K562 (cell line): Measurements from ENCODE around the gene RBM28. TPM values are rescaled to one million over a fixed set of nuclear protein-coding genes. Genes with fewer than 3 reads are reported as not detected.

Experiments
- ATAC-seq: fragments of 200-7000 bp; cut with Tn5 transposase; 3 replicates; pipeline ENCODE4 v1.9.1; 2020; ENCODE audit warnings: moderate library complexity
- BruUV-seq: library from RNA; stranded (reverse); fragments of 400-500 nt; replicated peaks from 2 replicates; lab custom pipeline; 2021; lab: Mats Ljungman, UMichigan
- CTCF ChIA-PET: fragments of 300-600 bp; formaldehyde crosslinking; extraction: SDS; loops from one replicate; lab custom pipeline; 2021; ENCODE audit warnings: low intra/inter-chr PET ratio; lab: Yijun Ruan, JAX
- POLR2A ChIA-PET: fragments of 300-600, 350-650 bp; sonication (Branson Sonifier 250); formaldehyde crosslinking; extraction: SDS; loops from one replicate; lab custom pipeline; 2021; ENCODE audit warnings: antibody characterized with exemption, inconsistent platforms; lab: Yijun Ruan, JAX
- DNase-seq, 4 experiments: peaks; one replicate each; pipeline versions ENCODE4 v3.0.0 to v3.0.0-alpha.2; 2011 to 2018; ENCODE audit warnings: low spot score in 3 of 4, mixed read lengths in 3 of 4; ENCODE audit errors: extremely low read depth in 1 of 4
- FAIRE-seq: peaks from 2 replicates; lab custom pipeline; 2011; peaks lifted over from hg19 to GRCh38; lab: Jason Lieb, UNC
- H2AFZ ChIP-seq: 2 replicates; pipeline ENCODE4 v1.6.0; 2011; ENCODE audit warnings: low read depth, low read length, control low read depth, inconsistent platforms
- H3K27ac ChIP-seq: fragments of 200-600 bp; 3 replicates; pipeline ENCODE4 v1.8.0; 2011; ENCODE audit warnings: low read depth, mild to moderate bottlenecking, control low read depth, inconsistent platforms, low read length, moderate library complexity, mixed read lengths; ENCODE audit errors: extremely low read depth
- H3K27me3 ChIP-seq, 2 experiments: fragments of 300-600 bp in 1 of 2; 2 replicates in 1 of 2; 3 replicates in 1 of 2; pipeline versions ENCODE4 v1.6.0 to v1.8.0; 2011; ENCODE audit warnings: inconsistent platforms in 2 of 2, low read length in 2 of 2, mild to moderate bottlenecking in 1 of 2, mixed read lengths in 1 of 2, moderate library complexity in 1 of 2; ENCODE audit not compliant: control insufficient read depth in 2 of 2, insufficient read depth in 2 of 2
- H3K36me3 ChIP-seq: fragments of 300-600 bp; 3 replicates; pipeline ENCODE4 v1.8.0; 2011; ENCODE audit warnings: mild to moderate bottlenecking, low read length, inconsistent platforms; ENCODE audit not compliant: control insufficient read depth, insufficient read depth
- H3K4me1 ChIP-seq, 2 experiments: fragments of 200-600 bp in 1 of 2; replicated peaks in 1 of 2; 2 replicates in 1 of 2; 3 replicates in 1 of 2; pipeline versions ENCODE4 v1.5.1 to v1.8.0; 2011; ENCODE audit warnings: inconsistent platforms in 2 of 2, low read length in 2 of 2, mild to moderate bottlenecking in 1 of 2, mixed read lengths in 1 of 2, moderate library complexity in 1 of 2; ENCODE audit not compliant: control insufficient read depth in 2 of 2, insufficient read depth in 2 of 2
- H3K4me2 ChIP-seq: 2 replicates; pipeline ENCODE4 v1.6.1; 2011; ENCODE audit warnings: low read length, control low read depth, inconsistent platforms, mixed read lengths; ENCODE audit not compliant: insufficient read depth
- H3K4me3 ChIP-seq: fragments of 200-600 bp; sonication (generic), shearing (Covaris generic); 2 replicates; pipeline ENCODE4 v1.5.1; 2016; ENCODE audit warnings: control low read depth, inconsistent platforms
- H3K79me2 ChIP-seq: fragments of 200-600 bp; 3 replicates; pipeline ENCODE4 v1.8.0; 2011; ENCODE audit warnings: low read length, inconsistent platforms; ENCODE audit not compliant: control insufficient read depth, insufficient read depth
- H3K9ac ChIP-seq, 2 experiments: 2 replicates each; pipeline versions ENCODE4 v1.6.0 to v1.6.1; 2011; ENCODE audit warnings: low read depth in 2 of 2, low read length in 2 of 2, control low read depth in 1 of 2, inconsistent platforms in 1 of 2, mild to moderate bottlenecking in 1 of 2, mixed read lengths in 1 of 2; ENCODE audit not compliant: insufficient read depth in 1 of 2
- H3K9me1 ChIP-seq: one replicate; pipeline ENCODE4 v1.6.0; 2011; ENCODE audit warnings: inconsistent platforms, mild to moderate bottlenecking, low read length, moderate library complexity; ENCODE audit not compliant: control insufficient read depth, insufficient read depth
- H3K9me3 ChIP-seq: replicated peaks from 2 replicates; pipeline ENCODE4 v1.5.1; 2011; ENCODE audit warnings: low read depth, low read length, inconsistent platforms; ENCODE audit not compliant: control insufficient read depth, insufficient read depth
- H4K20me1 ChIP-seq: replicated peaks from 2 replicates; pipeline ENCODE4 v1.6.1; 2011; ENCODE audit warnings: low read length, inconsistent platforms, mixed read lengths; ENCODE audit not compliant: control insufficient read depth, insufficient read depth
- ELF2 ChIP-seq: fragments of 250-450 bp; sonication (Bioruptor Pico); IDR thresholded peaks from 2 replicates; pipeline ENCODE4 v1.5.0; 2021; ENCODE audit warnings: mild to moderate bottlenecking
- FIP1L1 ChIP-seq: fragments of 200-400 bp; formaldehyde crosslinking; IDR thresholded peaks from 2 replicates; pipeline ENCODE4 v1.6.1; 2018; ENCODE audit warnings: mild to moderate bottlenecking, low read depth, low read length; ENCODE audit not compliant: poor library complexity, severe bottlenecking
- KAT8 ChIP-seq: fragments of 450-650 bp; IDR thresholded peaks from 2 replicates; pipeline ENCODE4 v1.6.1; 2016; ENCODE audit warnings: low read depth, mild to moderate bottlenecking
- KLF13 ChIP-seq: fragments of 450-650 bp; IDR thresholded peaks from 2 replicates; pipeline ENCODE4 v1.6.1; 2016; ENCODE audit warnings: missing genetic modification characterization, low read depth, mild to moderate bottlenecking, missing compliant biosample characterization, moderate library complexity, borderline replicate concordance
- RBM39 ChIP-seq: fragments of 200-400 bp; formaldehyde crosslinking; optimal IDR thresholded peaks from 2 replicates; pipeline ENCODE3; 2018; ENCODE audit warnings: low read depth, low read length
- SMARCA5 ChIP-seq: fragments of 450-650 bp; IDR thresholded peaks from 2 replicates; pipeline ENCODE4 v1.6.1; 2016
- STAG1 ChIP-seq: sonication (generic); formaldehyde crosslinking; IDR thresholded peaks from 2 replicates; pipeline ENCODE4 v1.5.0; 2020; ENCODE audit warnings: missing genetic modification reagents, borderline replicate concordance
- ZNF165 ChIP-seq: fragments of 250-450 bp; sonication (Bioruptor Pico); IDR thresholded peaks from 2 replicates; pipeline ENCODE4 v1.4.0; 2020; ENCODE audit warnings: borderline replicate concordance
- ZNF324 ChIP-seq: fragments of 250-450 bp; sonication (Bioruptor Pico); IDR thresholded peaks from 2 replicates; pipeline ENCODE4 v1.4.0; 2020; ENCODE audit warnings: mild to moderate bottlenecking
- WGBS: fragments of 100-300 bp; shearing (Covaris generic); methylation state at CpG from one replicate; pipeline ENCODE4 v1.1.6; 2016; ENCODE audit warnings: low coverage, mixed read lengths; ENCODE audit not compliant: insufficient coverage; ENCODE audit errors: missing lambda C conversion rate; 5-methylcytosine and 5-hydroxymethylcytosine counted together
- in situ Hi-C: fragments of 300-500 bp; cut with MboI; formaldehyde crosslinking; loops from 4 replicates; pipeline ENCODE4 v1.15.0; 2018; ENCODE audit warnings: inconsistent platforms, mixed read lengths
- intact Hi-C: fragments of 100-400 bp; cut with micrococcal nuclease; formaldehyde crosslinking; loops from 2 replicates; pipeline ENCODE4 v1.14.2; 2022
- polyA plus RNA-seq, 8 experiments: library from polyadenylated mRNA; depleted of rRNA in 4 of 8; stranded (reverse) in 5 of 8; unstranded in 3 of 8; fragments of >200 nt; fragmentation: Nextera tagmentation in 2 of 8; fragmentation: Illumina TruSeq in 1 of 8; extraction: Ambion mirVana in 2 of 8; extraction: Trizol in 1 of 8; gene quantifications; 2 replicates each; pipeline versions ENCODE4 v1.2.1 to v1.2.3, GENCODE V29; 2011 to 2014; ENCODE audit warnings: inconsistent platforms in 1 of 8, missing spikeins in 1 of 8
- total RNA-seq, 7 experiments: library from RNA; depleted of rRNA in 6 of 7; stranded (reverse); fragments of >200 nt in 6 of 7; fragmentation: Illumina TruSeq in 2 of 7; extraction: Trizol in 2 of 7; gene quantifications; 2 replicates each; pipeline versions ENCODE4 v1.2.1 to v1.2.3, GENCODE V29; 2011 to 2021; ENCODE audit warnings: low replicate concordance in 1 of 7
- TF ChIP-seq, protein P1 (sequence below): sonication (generic); IDR thresholded peaks from 2 replicates; pipeline ENCODE4 v1.6.1; 2016

The RBM28 gene
- total and polyA plus RNA-seq, 9 of the 15 experiments (the other 6 are each of a cell fraction or from before 2014, with no cell fraction given): 65.8 to 213 (median 138) TPM

DNA sequence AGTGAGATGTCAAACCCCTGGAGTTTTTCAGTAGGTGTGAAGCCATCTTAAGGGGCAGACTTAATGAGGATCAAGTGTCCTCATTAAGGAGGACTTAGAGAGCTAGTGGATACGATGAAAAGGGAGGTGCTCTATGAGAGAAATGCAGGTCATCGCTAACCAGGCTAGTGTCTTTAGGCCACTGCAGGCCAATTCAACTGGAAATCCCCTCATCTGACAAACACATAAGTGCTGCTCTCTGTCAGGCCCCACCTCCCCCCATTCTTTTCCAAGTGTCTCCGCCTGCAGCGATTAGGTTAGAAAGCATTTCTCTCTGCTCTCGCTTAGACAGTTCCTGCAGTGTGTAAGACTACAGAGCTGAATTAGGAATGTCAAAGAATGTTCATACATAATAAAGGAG is 33.7 kb downstream of the RBM28 start (continued):
- TF ChIP-seq ZNF165 (CRISPR knock-in tag): no peak
- no peak for TF ChIP-seq SMARCA5

DNA sequence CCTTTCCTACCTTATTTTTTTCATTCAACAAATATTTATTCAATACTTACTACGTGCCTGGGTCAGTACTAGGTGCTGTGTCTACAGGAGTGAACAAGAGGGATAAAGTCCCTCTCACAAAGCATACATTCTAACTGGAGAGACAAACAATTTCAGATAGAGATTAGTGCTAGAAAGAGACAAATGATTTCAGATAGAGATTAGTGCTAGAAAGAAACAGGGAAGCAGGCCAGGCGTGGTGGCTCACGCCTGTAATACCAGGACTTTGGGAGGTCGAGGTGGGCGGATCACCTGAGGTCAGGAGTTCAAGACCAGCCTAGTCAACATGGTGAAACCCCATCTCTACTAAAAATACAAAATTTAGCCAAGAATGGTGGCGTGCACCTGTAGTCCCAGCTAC is 34.6 kb downstream of the RBM28 start:
- TF ChIP-seq ZNF324 (CRISPR knock-in tag): no peak
- no peak for TF ChIP-seq KAT8
- TF ChIP-seq, protein P1, sequence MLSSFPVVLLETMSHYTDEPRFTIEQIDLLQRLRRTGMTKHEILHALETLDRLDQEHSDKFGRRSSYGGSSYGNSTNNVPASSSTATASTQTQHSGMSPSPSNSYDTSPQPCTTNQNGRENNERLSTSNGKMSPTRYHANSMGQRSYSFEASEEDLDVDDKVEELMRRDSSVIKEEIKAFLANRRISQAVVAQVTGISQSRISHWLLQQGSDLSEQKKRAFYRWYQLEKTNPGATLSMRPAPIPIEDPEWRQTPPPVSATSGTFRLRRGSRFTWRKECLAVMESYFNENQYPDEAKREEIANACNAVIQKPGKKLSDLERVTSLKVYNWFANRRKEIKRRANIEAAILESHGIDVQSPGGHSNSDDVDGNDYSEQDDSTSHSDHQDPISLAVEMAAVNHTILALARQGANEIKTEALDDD: no peak
- no peak for TF ChIP-seq FIP1L1
- no peak for TF ChIP-seq RBM39
- TF ChIP-seq KLF13 (tag): no peak
- TF ChIP-seq STAG1 (CRISPR knock-in tag): no peak
- TF ChIP-seq ELF2: no peak
- ChIA-PET POLR2A (no interaction called here), CTCF (no interaction called here)
- no peaks in the 10 kb centered on the region for H3K79me2 ChIP-seq
- DNase-seq (no peak), ATAC-seq (no peak), FAIRE-seq (no peak)
- no peak overlapping the region for H3K9ac ChIP-seq
- H4K20me1 ChIP-seq: no peaks in the 10 kb centered on the region
- no peaks in the 10 kb centered on the region for H3K27me3 ChIP-seq
- in situ Hi-C loops: no loop called here
- 94% methylated on average over 6 of the region's 6 CpGs for WGBS
- H3K9me1 ChIP-seq: no peaks in the 10 kb centered on the region
- BruUV-seq: no TSS peak
- peaks cover 95% of the 10 kb centered on the region for H3K36me3 ChIP-seq
- H3K4me2 ChIP-seq: no peak overlapping the region
- H3K9me3 ChIP-seq: no peaks in the 10 kb centered on the region
- H2AFZ ChIP-seq: no peak overlapping the region
- intact Hi-C loops: no loop called here
- H3K27ac ChIP-seq: no peak overlapping the region
- H3K4me3 ChIP-seq: no peak overlapping the region
- no peaks in the 10 kb centered on the region for H3K4me1 ChIP-seq
